C1 segment of cervical spinal cord (tissue), 14 donors: ENCODE data around the gene RAB18.
"Not testable (repeated sequence)": the region's sequence is repeated elsewhere in the genome, so short reads cannot be mapped to it uniquely, and the experiment has no call there.

ENCODE experiments used
- DNase-seq, 14 donors: peaks; one replicate each; lab custom pipeline; 2025; lab: John Stamatoyannopoulos, UW

The RAB18 gene

DNA sequence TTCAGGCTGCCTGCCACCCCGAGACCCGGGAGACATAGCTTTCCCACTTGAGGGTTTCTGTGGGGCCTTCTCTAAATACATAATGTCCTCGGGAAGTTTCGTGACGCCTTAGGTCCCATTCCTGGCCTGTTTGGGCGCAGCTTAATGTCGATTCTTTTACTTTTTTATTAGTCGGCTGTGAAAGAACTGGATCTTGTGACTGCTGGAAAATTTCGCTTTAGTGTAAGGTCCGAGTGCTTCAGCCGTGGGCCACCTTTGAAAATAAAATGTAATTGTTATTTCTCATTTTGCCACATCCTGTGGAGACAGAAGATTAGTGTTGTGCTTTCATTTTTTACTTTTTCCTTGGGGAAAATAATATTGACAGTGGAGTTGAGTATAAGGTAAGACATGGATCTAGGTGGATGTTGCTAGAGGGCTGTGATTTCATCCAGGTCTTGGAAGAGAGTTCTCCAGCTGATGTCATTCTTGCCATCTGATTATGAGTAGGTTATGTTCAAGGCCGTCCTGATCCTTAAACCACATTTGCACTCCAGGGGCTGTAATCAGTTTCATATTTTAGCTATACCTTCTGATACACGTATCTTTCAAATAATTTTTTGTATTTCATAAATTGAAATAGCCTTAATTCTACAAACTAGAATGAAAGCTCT lies 830 bp downstream of the RAB18 start:
- no peak for DNase-seq

DNA sequence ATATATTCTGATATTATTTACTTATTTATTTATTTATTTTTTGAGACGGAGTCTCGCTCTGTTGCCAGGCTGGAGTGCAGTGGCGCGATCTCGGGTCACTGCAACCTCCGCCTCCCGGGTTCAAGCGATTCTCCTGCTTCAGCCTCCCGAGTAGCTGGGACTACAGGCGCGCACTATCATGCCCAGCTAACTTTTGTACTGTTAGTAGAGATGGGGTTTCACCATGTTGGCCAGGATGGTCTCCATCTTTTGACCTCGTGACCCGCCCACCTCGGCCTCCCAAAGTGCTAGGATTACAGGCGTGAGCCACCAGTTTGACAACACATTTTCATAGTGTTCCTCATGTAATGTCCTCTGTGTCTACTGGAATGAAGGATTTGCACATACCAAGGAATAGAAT lies 1.4 kb downstream of the RAB18 start:
- DNase-seq: not testable (repeated sequence)

DNA sequence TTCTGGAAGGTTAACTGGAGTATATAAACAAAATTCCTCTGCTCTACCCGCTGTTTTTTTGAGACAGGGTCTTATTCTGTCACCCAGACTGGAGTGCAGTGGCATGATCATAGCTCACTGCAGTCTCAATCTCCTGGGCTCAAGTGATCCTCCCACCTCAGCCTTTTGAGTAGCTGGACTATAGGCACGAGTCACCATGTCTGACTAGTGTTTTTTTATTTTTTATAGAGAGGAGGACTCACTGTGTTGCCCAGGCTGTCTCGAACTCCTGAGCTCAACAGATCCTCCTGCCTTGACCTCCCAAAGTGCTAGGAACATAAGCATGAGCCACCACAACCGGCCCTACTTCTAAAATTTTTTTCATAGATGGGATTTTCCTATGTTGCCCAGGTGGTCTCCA lies 2.2 kb downstream of the RAB18 start:
- no peak for DNase-seq

DNA sequence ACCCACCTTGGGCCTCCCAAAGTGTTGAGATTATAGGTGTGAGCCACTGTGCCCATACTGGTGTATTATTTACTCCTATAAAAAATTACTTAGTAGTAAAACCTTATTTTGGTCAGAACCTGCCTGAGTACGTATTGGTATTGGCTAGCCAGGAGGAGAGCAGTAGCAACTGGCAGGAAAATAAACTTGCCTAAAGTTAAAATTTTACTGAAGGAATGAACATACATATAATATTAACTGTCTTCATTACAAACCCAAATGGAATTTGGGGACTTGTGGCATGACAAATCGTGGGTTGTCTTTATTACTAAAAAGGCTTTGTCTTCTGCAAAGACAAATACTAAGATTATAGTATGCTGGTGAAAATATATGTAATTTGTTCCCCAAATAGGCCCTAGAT lies 8.4 kb downstream of the RAB18 start:
- DNase-seq: no peak

DNA sequence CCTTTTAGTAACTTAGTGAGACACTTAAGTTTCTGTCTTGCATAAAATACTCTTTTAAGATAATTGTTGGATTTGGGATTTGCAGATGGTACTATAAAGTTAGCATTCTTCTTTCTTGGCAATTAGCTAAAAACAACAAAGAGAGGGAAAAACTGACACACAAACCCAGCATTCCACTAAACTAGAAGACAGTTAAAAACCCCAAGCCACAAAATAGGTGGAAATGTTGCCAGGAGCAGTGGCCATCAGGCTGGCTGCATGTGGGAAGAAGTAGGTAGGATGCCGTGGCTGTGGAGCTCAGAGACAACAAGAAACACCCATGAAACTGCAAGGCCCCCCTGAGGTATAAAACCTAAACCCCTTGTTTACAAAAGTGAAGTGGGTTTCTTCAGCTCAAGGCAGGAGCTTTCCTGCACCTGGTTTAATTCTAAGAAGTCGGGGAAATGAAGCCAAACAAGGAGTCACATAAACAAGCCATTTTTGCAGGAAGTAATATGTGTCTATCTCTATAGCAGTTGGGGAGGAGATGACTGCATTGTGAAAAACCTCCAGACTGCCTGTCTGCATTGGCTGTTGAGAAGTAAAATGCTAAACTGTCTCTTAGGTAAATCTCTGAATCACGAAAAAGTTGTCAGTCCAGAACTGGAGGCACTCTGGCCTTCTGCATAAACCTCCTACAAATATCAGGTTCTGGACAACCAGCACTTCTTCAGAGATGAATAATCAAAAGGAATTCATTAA lies 9.5 kb downstream of the RAB18 start:
- no peak for DNase-seq

DNA sequence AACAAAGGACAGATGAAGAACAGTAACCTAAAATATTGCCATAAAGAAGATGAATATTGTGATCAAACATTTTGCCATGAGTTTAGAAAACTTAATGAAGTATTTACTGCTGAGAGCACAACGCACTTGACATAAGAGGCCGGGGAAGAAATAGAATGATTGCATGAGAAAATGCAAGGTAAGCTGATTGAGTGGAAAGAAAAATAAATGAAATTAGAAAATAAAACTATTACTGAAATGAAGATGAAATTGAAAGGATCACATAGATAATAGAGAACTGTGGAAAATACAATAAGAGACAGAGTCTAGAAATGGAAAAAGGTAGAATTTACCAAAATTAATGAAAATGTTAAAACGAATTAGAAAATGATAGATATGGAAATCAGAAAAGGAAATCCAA lies 10.1 kb downstream of the RAB18 start:
- DNase-seq: no peak

DNA sequence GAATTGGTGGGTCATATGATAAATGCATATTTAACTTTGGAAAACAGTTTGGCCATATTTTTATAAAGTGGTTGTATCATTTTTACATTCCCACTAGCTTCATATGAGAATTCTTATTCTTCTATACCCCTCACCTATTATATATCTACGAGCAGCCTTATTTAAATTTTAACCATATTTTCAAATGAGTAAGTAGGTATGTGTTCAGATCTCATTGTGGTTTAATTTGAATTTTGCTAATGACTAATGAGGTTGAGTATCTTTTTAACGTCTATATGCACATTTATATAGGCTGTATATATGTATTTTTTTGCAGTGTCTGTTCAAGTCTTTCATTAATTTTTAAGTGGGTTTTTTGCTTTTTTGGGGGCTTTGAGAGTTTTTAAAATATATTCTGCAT lies 14.2 kb downstream of the RAB18 start:
- no peak for DNase-seq

DNA sequence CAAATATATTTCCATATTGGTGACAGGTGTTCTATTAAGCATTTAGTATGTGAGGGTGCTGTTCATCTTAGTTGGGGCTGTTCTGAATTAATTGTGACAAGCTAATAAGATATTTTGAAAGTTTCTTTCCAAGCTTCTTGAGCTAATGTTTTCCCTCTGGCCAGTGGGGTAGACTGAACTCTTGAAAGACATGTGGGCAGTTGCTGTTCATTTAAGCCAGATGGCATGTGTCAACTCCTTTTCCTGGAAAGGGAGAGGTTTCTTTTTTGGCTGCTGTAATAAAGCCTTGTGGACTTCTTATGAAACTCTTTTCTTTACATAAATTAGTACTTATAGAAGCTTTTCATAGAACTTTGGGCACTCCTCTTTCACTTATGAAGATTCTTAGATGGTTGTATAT lies 21.7 kb downstream of the RAB18 start:
- no peak for DNase-seq

DNA sequence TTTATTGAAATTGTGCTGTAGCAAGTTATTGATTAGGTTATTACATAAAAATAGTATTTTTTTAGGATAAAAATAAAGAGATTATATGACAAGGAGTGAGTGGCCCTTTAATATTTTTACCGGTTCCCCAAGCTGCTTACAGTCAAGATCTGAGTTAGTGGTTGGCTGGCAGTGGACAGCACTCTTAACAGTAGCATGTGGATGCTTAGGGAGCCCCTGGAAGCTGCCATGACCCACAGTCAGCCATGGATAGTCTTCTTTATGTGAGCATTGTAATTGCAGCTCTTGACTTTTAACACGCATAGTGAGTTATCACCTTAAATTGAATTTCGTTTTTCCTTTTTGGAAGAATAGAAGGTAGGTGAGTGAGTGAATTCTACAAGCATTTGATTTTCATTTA lies 22.1 kb downstream of the RAB18 start:
- no peak for DNase-seq

DNA sequence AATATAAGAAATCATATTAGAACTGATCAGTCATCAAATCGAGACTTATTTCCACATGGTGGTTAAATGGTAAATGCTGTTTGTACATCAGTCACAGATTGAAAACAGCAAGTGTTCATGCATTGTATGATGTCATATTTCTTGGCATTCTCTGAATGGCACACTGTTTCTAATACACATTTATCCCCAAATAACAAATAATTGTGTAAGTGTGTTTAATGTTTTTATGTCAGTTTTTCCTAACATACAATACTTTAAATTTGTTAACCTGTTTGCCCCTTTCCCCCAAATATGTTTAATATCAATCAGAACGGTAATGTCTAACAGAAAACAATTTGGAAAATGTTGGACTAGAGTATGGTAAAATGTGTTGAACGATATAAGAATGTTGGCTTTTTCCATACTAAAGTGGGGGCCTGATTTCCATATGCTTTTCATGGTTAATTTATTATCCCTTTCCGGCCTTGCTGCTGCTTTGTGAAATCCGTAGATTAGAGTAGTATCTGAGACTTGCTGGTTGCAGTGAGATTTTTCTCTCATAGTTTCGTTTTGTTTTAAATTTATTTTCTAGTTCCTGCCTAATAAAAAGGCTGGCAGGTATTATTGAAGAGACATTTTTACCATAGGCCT lies 23.7 kb downstream of the RAB18 start:
- DNase-seq: no peak

DNA sequence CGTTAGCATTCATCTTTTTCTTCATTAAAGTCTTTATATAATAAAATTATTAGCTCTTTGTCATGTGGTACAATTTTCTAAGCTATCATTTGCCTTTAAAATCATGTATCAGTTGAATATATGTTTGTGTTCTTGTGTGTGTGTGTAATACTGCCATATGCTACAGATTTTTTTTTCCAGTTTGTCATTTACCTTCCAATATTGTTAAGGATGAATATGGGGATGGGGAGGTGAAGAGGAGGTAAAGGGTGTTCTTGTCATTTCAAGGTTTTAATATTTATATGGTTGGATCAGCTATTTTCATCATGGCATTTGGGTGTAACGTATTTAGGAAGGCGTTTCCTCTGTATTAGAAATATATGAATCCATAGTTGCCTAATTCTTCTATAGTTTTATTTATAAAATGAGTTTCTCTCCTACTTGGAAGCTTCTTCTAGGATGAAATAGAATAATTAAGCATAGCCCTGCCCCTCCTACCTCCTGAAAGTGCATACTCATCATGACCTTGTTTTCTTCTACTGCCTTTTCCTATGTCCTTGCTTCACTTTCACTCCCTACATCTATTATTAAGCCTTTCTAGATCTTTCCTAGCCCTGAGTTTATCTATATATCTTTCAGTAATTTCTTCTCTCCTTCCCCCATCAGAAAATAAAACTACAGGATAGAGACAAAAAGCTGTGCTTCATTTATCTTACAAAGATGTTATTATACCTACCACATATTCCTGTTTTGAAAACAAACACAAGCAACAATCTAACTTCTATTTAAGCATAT lies 25.1 kb downstream of the RAB18 start:
- no peak for DNase-seq

DNA sequence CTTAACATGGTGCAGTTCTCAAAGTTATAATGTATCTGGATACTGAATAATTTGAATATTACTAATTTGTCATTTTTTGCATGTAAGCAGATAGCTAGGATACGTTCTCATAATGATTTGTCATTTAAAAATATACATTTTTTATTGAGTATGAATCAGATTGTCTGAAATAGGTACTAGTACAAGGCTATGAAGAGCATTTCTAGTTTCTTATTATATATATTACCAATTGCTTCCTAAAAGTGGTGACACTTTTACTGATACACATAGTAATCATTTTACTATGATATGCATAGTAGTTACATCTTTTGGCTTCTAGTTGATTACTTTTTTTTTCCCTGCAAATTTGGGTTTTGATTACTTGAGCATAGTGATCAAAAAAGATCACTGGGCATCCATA lies 26.4 kb downstream of the RAB18 start:
- DNase-seq: no peak

DNA sequence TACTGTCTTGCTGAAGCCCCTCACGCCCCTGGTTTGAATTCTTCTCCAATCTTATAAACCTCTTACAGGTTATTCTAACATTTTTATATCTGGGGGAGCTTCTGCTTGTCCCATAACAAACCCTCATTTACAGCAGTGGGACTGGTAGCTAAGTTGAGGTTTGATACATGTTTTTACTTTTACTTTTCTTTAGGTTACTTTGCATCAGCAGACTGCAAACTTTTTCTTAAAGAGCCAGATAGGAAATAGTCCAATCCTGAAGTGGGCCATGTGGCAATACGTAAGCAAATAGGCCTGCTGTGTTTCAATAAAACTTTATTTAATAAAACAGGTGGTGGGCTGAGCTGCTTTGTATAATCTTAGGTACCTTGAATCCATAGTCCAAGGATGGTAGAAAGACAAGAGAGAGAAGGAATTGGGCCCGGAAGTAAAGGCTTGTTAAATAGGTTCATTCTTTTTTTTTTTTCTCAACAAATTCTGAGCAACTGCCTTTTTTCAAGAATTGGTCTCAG lies 27.3 kb downstream of the RAB18 start:
- DNase-seq: no peak

DNA sequence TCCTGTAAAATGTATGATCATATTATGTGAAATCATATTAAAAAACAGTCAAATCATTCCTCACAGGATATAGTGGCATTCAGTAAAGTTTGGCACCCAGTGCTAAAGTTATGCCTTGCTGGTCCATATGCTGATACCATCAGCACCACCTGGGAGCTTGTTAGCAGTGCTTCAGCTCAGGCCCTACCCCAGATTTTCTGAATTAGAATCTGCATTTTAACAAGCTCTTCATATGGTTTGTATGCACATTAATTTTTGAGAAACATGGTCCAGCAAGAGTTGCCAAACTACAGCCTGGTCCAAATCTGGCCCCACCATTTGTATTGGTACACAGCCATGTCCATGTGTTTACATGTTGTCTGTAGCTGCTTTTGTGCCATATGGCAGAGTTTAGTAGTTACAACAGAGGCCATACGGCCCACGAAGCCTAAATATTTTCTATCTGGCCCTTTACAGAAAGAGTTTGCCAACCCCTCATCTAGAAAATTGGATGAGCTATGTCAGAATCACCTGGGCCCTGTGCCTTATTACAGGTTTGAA lies 30.1 kb downstream of the RAB18 start:
- DNase-seq: peak in 1 of 14 donors; percentile 76

DNA sequence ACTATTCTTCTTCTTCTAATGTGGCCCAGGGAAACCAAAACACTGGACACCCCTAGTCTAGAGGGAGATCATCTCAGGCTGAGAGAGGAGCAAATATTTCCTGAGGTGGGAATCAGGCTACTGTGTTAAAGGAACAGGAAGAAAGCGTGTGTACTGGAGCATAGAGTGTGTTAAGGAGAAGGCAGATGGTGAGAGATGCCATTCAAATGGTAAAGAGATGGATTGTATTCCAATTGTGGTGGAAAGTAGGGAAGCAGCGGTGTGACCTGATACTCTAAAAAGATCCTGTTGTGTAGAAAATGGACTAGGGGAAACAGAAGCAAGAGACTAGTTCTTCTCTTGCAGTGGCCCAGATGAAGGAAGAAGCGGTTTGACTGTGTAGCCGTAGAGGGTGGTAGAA lies 31.2 kb downstream of the RAB18 start:
- no peak for DNase-seq

DNA sequence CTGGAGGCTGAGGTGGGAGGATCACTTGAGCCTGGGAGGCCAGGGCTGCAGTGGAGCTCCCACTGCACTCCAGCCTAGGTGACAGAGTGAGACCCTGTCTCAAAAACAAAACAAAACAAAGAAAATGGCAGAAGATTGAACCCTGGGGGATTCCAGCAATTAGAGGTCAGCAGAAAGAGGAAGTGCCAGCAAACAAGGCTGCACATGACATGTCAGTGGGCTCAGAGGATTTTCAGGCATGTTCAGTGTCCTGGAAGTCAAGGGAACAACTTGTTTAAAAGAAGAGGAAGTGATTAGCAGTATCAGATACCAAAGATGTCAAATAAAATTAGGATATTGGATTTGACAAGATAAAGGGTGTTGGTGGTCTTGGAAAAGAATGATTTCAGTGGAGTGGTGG lies 32.3 kb downstream of the RAB18 start:
- DNase-seq: no peak

DNA sequence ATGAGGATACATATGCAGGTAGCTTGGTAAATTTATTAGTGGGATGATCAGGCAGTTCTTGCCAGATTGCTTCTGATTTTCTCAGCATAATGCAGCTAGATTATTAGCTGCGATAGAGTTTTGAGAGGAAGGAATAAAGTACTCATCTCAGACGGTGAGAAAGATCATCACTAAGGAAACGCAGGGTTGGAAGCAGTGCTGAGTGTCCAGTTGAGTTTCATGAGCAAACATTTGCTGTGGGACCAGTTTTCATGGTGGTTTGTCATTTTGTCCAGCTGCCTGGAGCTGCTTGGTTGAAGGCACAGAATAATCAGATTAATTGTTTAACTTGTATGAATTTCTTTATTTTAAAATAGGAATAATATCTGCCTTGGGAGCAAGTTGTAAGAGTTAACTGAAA lies 33.1 kb downstream of the RAB18 start:
- no peak for DNase-seq

DNA sequence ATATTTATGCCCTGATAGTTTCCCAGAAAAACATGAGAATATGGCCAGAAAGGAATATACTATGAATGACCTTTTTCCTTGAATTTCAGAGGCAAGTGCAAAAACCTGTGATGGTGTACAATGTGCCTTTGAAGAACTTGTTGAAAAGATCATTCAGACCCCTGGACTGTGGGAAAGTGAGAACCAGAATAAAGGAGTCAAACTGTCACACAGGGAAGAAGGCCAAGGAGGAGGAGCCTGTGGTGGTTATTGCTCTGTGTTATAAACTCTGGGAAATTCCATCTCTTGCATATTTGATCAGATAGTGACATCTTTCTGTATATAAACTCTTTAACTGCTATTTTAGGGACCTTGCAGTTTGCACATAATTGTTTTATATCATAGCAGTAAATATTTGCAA lies 33.7 kb downstream of the RAB18 start:
- no peak for DNase-seq

DNA sequence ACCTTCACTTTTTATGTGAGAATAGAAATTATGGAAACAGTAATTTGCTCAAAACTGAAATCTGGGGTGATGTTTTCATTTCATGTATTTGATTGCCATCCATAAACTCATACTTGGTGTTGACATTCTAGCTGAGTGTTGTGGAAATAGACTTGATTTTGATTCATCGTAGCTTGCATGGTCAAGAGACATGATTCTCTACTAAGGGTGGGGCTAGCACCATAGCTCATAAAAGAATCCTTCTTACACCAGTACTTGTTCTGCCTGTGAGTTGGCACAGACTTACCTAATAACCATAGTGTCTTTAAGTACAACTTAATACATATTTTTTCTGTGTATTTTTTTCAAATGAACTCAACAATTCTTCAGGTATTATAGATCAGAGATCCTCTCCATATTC lies 36.6 kb downstream of the RAB18 start:
- no peak for DNase-seq

DNA sequence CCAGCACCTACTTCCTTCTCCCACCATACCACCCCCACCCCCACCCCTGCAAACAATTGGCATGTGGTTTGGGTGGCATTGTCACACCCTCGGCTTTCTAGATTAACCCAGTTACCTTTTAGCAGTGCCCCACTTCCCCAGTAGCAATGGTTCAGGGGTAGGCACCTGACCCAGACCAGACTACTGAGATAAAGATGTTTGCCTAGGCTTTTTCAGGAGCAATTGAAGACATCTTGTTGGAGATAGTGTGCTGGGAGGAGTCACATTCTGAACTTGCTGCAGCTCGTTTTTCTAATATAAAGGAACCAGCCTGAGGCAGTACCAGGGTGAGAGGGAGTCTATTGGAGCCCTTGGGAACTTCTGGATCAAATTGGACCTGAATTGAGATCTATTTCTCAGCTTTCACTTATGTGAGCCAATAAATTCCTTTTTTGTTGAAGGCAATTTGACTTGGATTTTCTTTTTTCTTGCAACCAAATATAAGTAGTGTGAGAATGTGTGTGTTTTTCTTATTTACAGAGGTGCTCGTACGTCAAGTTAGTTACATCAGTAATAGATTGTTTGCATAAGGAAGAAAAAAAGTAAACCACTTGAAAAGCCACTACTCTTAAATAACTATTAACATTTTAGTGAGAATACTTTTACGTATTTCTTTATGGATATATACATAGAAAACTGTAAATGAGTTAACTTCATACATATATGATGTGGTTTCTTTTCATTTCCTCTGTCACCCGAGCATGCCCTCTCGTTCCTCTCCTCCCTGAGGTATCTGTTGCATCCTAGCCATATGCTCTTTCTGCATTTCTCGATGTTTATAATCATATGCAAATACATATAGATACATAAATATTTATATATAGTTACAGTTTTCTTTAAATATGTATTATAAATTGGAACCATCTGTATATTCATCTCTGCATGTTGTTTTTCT lies 38.0 kb downstream of the RAB18 start:
- DNase-seq: no peak

DNA sequence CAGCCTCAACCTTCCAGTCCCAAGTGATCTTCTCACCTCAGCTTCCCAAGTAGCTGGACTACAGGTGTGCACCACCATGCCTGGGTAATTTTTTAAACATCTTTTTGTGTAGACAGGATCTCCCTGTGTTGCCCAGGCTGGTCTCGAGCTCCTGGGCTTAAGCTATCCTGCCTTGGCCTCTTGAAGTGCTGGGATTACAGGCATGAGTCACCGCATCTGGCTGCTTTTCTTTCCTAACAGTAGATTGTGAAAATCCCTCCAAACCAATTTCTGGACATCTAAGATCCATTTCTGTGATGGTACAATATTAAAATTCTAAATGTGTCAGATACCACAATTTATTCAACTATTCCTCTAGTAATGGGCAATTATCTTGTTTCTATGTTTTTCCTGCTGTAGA lies 38.7 kb downstream of the RAB18 start:
- no peak for DNase-seq
